H1 (cell line): ENCODE results near the gene TFG. TPM values are rescaled to one million over a fixed set of nuclear protein-coding genes. Genes with fewer than 3 reads are reported as not detected.

ENCODE experiments used
- CTCF ChIA-PET: fragments of 300-600 bp; sonication (Branson Sonifier 250); formaldehyde crosslinking; loops from one replicate; lab custom pipeline; 2021; ENCODE audit not compliant: partially characterized antibody; lab: Charles Lee
- POLR2A ChIA-PET: fragments of 300-600 bp; sonication (Branson Sonifier 250); formaldehyde crosslinking; loops from one replicate; lab custom pipeline; 2021; ENCODE audit warnings: inconsistent platforms; ENCODE audit not compliant: partially characterized antibody; lab: Charles Lee
- DNase-seq, 2 experiments: peaks; one replicate each; pipeline versions ENCODE4 v3.0.0 to v3.0.0-alpha.2; 2010 to 2022; ENCODE audit warnings: low spot score in 2 of 2, low read depth in 1 of 2, mixed read lengths in 1 of 2
- FAIRE-seq: peaks from 2 replicates; lab custom pipeline; 2011; peaks lifted over from hg19 to GRCh38; lab: Jason Lieb, UNC
- H2AFZ ChIP-seq: 2 replicates; pipeline ENCODE4 v1.8.1; 2012; ENCODE audit warnings: low read length, inconsistent platforms
- H2AK5ac ChIP-seq: 2 replicates; pipeline ENCODE4 v1.6.1; 2013; ENCODE audit warnings: low read depth, low read length
- H2BK120ac ChIP-seq: replicated peaks from 2 replicates; pipeline ENCODE3; 2013; ENCODE audit warnings: low read depth, low read length, inconsistent platforms
- H2BK12ac ChIP-seq: 2 replicates; pipeline ENCODE4 v1.6.1; 2013; ENCODE audit warnings: low read depth, low read length
- H2BK15ac ChIP-seq: 2 replicates; pipeline ENCODE4 v1.6.1; 2013; ENCODE audit warnings: low read length
- H2BK20ac ChIP-seq: 2 replicates; pipeline ENCODE4 v1.6.1; 2013; ENCODE audit warnings: low read length
- H2BK5ac ChIP-seq: 2 replicates; pipeline ENCODE4 v1.6.1; 2013; ENCODE audit warnings: low read depth, low read length
- H3K14ac ChIP-seq: 2 replicates; pipeline ENCODE4 v1.6.1; 2013; ENCODE audit warnings: inconsistent platforms; ENCODE audit not compliant: insufficient read length
- H3K18ac ChIP-seq: 2 replicates; pipeline ENCODE4 v1.6.1; 2013; ENCODE audit warnings: low read length; ENCODE audit errors: extremely low read depth
- H3K23ac ChIP-seq: 2 replicates; pipeline ENCODE4 v1.6.1; 2013; ENCODE audit warnings: inconsistent platforms; ENCODE audit not compliant: insufficient read length
- H3K23me2 ChIP-seq: 2 replicates; pipeline ENCODE4 v1.6.1; 2013; ENCODE audit warnings: low read depth, low read length
- H3K27ac ChIP-seq: 2 replicates; pipeline ENCODE4 v1.6.1; 2011; ENCODE audit warnings: low read depth, low read length, inconsistent platforms
- H3K27me3 ChIP-seq, 4 experiments: replicated peaks in 1 of 4; 1 replicate in 1 of 4; 2 replicates in 3 of 4; pipeline versions ENCODE4 v1.6.1 to v1.8.1; 2011 to 2013; ENCODE audit warnings: low read length in 3 of 4, mild to moderate bottlenecking in 3 of 4, inconsistent platforms in 2 of 4, mixed read lengths in 2 of 4, moderate library complexity in 1 of 4; ENCODE audit not compliant: control insufficient read depth in 3 of 4, insufficient read depth in 3 of 4; ENCODE audit errors: extremely low read depth in 1 of 4
- H3K36me3 ChIP-seq, 4 experiments: 2 replicates each; pipeline versions ENCODE4 v1.6.1 to v1.8.1; 2011 to 2013; ENCODE audit warnings: mild to moderate bottlenecking in 4 of 4, low read length in 3 of 4, moderate library complexity in 2 of 4, control low read depth in 1 of 4, inconsistent platforms in 1 of 4; ENCODE audit not compliant: insufficient read depth in 4 of 4, control insufficient read depth in 2 of 4
- H3K4ac ChIP-seq: replicated peaks from 2 replicates; pipeline ENCODE3; 2013; ENCODE audit warnings: low read length, low read depth, mixed read lengths, inconsistent platforms; ENCODE audit not compliant: insufficient read length
- H3K4me1 ChIP-seq, 4 experiments: replicated peaks in 1 of 4; 1 replicate in 1 of 4; 2 replicates in 3 of 4; pipeline versions ENCODE4 v1.6.1 to v1.8.1; 2011 to 2013; ENCODE audit warnings: low read length in 3 of 4, inconsistent platforms in 2 of 4, mixed read lengths in 1 of 4; ENCODE audit not compliant: insufficient read depth in 4 of 4, control insufficient read depth in 3 of 4
- H3K4me2 ChIP-seq, 2 experiments: 2 replicates each; pipeline versions ENCODE4 v1.6.1 to v1.8.1; 2011 to 2013; ENCODE audit warnings: low read depth in 2 of 2, low read length in 2 of 2, control low read depth in 1 of 2, inconsistent platforms in 1 of 2, mild to moderate bottlenecking in 1 of 2; ENCODE audit not compliant: insufficient read depth in 1 of 2
- H3K4me3 ChIP-seq, 4 experiments: fragments of 200-600, 300-600 bp in 1 of 4; sonication (generic), shearing (Covaris generic), sonication (Bioruptor Twin) in 1 of 4; 2 replicates each; pipeline versions ENCODE4 v1.5.1 to v1.8.1; 2011 to 2016; ENCODE audit warnings: low read length in 4 of 4, low read depth in 3 of 4, control low read depth in 2 of 4, inconsistent platforms in 2 of 4, mild to moderate bottlenecking in 2 of 4, mixed read lengths in 1 of 4, moderate library complexity in 1 of 4; ENCODE audit not compliant: insufficient read depth in 2 of 4; ENCODE audit errors: extremely low read depth in 1 of 4
- H3K56ac ChIP-seq: replicated peaks from 2 replicates; pipeline ENCODE3; 2013; ENCODE audit warnings: low read depth, mild to moderate bottlenecking, mixed read lengths, low read length, inconsistent platforms; ENCODE audit not compliant: insufficient read length
- H3K79me1 ChIP-seq: 2 replicates; pipeline ENCODE4 v1.6.1; 2013; ENCODE audit warnings: low read depth, low read length, control low read depth
- H3K79me2 ChIP-seq, 2 experiments: 2 replicates each; pipeline versions ENCODE4 v1.6.1 to v1.8.1; 2012 to 2013; ENCODE audit warnings: low read length in 2 of 2, mild to moderate bottlenecking in 2 of 2, inconsistent platforms in 1 of 2; ENCODE audit not compliant: insufficient read depth in 2 of 2, control insufficient read depth in 1 of 2
- H3K9ac ChIP-seq, 4 experiments: replicated peaks in 1 of 4; 1 replicate in 1 of 4; 2 replicates in 3 of 4; pipeline versions ENCODE4 v1.6.1 to v1.8.1; 2011 to 2013; ENCODE audit warnings: low read depth in 3 of 4, low read length in 3 of 4, control low read depth in 2 of 4, mild to moderate bottlenecking in 2 of 4, moderate library complexity in 2 of 4, inconsistent platforms in 1 of 4; ENCODE audit errors: extremely low read depth in 1 of 4
- H3K9me3 ChIP-seq, 2 experiments: 2 replicates each; pipeline versions ENCODE4 v1.6.1 to v1.8.1; 2012 to 2013; ENCODE audit warnings: mild to moderate bottlenecking in 2 of 2, moderate library complexity in 2 of 2, control low read depth in 1 of 2, inconsistent platforms in 1 of 2, low read depth in 1 of 2, low read length in 1 of 2, mixed read lengths in 1 of 2; ENCODE audit not compliant: insufficient read depth in 2 of 2
- H4K20me1 ChIP-seq, 2 experiments: replicated peaks in 1 of 2; 2 replicates each; pipeline versions ENCODE3 to v1.8.1; 2011 to 2013; ENCODE audit warnings: inconsistent platforms in 2 of 2, low read length in 2 of 2, mild to moderate bottlenecking in 1 of 2; ENCODE audit not compliant: insufficient read depth in 2 of 2, control insufficient read depth in 1 of 2
- H4K5ac ChIP-seq: 2 replicates; pipeline ENCODE4 v1.6.1; 2013; ENCODE audit warnings: low read length, low read depth, mixed read lengths, inconsistent platforms; ENCODE audit not compliant: insufficient read length
- H4K8ac ChIP-seq: 2 replicates; pipeline ENCODE4 v1.8.0; 2013; ENCODE audit warnings: mild to moderate bottlenecking, moderate library complexity, low read length, inconsistent platforms; ENCODE audit not compliant: insufficient read depth; ENCODE audit errors: extremely low read depth
- H4K91ac ChIP-seq: replicated peaks from 2 replicates; pipeline ENCODE3; 2013; ENCODE audit warnings: low read length, mixed read lengths, inconsistent platforms; ENCODE audit not compliant: insufficient read length
- CHD1 ChIP-seq: IDR thresholded peaks from 2 replicates; pipeline ENCODE4 v1.6.1; 2012; ENCODE audit warnings: low read depth, low read length, improper control_type of control experiment
- WGBS, 2 experiments: shearing (Covaris generic) in 1 of 2; methylation state at CpG; one replicate each; pipeline versions ENCODE4 v1.1.6 to v1.1.7; 2013 to 2015; ENCODE audit warnings: low lambda C conversion rate in 2 of 2, mixed read lengths in 2 of 2, inconsistent platforms in 1 of 2, low coverage in 1 of 2, missing lambda C conversion rate in 1 of 2; ENCODE audit not compliant: insufficient replicate concordance in 2 of 2, insufficient coverage in 1 of 2, insufficient read length in 1 of 2; ENCODE audit errors: extremely low coverage in 1 of 2, missing lambda C conversion rate in 1 of 2; 5-methylcytosine and 5-hydroxymethylcytosine counted together
- polyA plus RNA-seq, 7 experiments: library from polyadenylated mRNA; depleted of rRNA in 3 of 7; stranded (reverse) in 5 of 7; unstranded in 2 of 7; fragments of >200 nt in 5 of 7; fragments of 200-250 nt in 2 of 7; gene quantifications; 1 replicate in 5 of 7; 2 replicates in 1 of 7; 4 replicates in 1 of 7; pipeline versions ENCODE4 v1.2.1 to v1.2.3, GENCODE V29; 2011 to 2013; ENCODE audit warnings: missing spikeins in 2 of 7, mixed read lengths in 2 of 7
- total RNA-seq: library from RNA; stranded (reverse); fragmentation: NEBNext Ultra II Directional; extraction: Animal tissue kit (Norgen Biotek cat#: 25700); gene quantifications from 2 replicates; pipeline ENCODE4 v1.2.1, GENCODE V29; 2021
- TF ChIP-seq, protein P1 (sequence below): IDR thresholded peaks from 2 replicates; pipeline ENCODE4 v1.6.1; 2012; ENCODE audit warnings: low read length, inconsistent platforms

Gene TFG
- total and polyA plus RNA-seq, 2 of the 8 experiments (the other 6 are each of a cell fraction or from before 2014, with no cell fraction given): 81.9 to 98.4 TPM

DNA sequence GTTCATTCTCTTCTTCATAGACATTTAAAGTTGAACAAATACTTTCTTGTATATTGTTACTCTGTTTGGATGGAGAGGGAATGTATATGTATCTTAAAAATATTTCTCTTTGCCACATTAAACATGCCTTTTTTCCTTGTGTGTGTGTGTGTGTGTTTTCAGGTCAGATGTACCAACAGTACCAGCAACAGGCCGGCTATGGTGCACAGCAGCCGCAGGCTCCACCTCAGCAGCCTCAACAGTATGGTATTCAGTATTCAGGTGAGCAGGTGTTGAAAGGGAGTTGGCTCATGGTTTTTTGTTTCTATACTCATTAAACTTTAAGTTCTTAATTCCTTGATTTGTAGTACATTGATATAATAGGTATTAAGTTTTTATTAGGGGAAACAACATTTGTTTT lies 35.4 kb downstream of the TFG start:
- TF ChIP-seq, protein P1, sequence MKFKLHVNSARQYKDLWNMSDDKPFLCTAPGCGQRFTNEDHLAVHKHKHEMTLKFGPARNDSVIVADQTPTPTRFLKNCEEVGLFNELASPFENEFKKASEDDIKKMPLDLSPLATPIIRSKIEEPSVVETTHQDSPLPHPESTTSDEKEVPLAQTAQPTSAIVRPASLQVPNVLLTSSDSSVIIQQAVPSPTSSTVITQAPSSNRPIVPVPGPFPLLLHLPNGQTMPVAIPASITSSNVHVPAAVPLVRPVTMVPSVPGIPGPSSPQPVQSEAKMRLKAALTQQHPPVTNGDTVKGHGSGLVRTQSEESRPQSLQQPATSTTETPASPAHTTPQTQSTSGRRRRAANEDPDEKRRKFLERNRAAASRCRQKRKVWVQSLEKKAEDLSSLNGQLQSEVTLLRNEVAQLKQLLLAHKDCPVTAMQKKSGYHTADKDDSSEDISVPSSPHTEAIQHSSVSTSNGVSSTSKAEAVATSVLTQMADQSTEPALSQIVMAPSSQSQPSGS: no peak
- no peak for TF ChIP-seq CHD1
- Histone ChIP-seq H2BK5ac (no peak overlapping the region), H2AFZ (no peak overlapping the region), H3K36me3 (peaks cover 7 to 63% (median 28%) of the 10 kb centered on the region in 4 experiments), H3K4me1 (no peaks in the 10 kb centered on the region), H4K91ac (no peak overlapping the region), H3K9me3 (no peaks in the 10 kb centered on the region), H3K4ac (no peak overlapping the region), H3K27ac (no peak overlapping the region), H3K18ac (no peak overlapping the region), H2BK120ac (no peak overlapping the region), H4K8ac (no peak overlapping the region), H2BK15ac (no peak overlapping the region), H3K4me3 (no peak overlapping the region), H2AK5ac (no peak overlapping the region), H2BK12ac (no peak overlapping the region), H3K79me2 (no peaks in the 10 kb centered on the region), H3K14ac (no peak overlapping the region), H4K5ac (no peak overlapping the region), H3K79me1 (no peaks in the 10 kb centered on the region; the same call in 1 of the 2 replicates), H4K20me1 (no peaks in the 10 kb centered on the region), H3K23me2 (no peaks in the 10 kb centered on the region), H3K9ac (no peak overlapping the region), H3K23ac (no peak overlapping the region), H3K4me2 (no peak overlapping the region), H3K56ac (no peak overlapping the region), H3K27me3 (no peaks in the 10 kb centered on the region), H2BK20ac (no peak overlapping the region)
- FAIRE-seq (no peak), DNase-seq (no peak)
- WGBS, 2 experiments: 100% methylated on average over 2 of the region's 2 CpGs; no CpG with 5 or more reads in 1 of the 2 experiments
- POLR2A ChIA-PET: no interaction called here
- CTCF ChIA-PET: no interaction called here
